ENCODE measurements around the gene KIAA1210.

KIAA1210 gene

DNA sequence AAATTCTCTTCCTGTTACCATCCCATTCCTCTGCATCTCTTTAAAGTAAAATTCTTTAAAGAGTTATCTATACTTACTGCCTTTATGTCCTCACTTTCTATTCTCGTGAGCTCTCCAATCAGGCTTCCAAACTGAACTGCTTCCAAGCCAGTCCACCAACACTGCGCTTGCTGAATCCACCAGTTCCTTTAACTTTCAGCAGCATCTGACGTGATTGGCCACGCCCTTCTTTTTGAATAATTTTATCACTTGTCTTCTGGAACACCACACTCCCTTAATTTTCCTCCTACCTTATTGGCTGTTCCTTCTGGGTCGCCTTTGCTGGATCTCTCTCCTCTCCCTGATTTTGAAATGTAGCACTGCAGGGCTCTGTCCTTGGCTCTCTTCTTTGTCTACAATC, at the start of gene KIAA1210:
Gene KIAA1210, minus strand, starts transcription at position 163 of the 400 bp plus-strand sequence. CDS start 4,170 bp downstream, outside the sequence.
- DNase-seq = no peak

DNA sequence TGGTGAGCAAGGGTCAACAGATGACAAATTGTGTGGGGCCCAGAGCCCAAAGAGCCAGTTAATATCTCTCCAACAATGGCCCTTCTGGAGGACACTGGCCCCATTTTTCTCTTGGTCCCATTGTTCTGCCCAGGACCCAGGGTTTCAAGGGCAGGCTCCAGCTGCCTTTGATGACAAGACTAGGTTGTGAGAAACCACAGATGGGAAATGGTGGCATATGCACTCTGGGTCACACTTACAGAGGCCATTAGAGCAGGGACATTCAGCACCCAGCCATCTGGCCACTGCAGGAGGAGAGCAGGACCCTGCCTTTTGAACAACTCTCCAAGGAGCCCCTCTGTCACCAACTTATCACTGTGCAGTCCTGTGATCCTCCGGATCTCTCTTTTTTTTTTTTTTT, 49.7 kb upstream of the KIAA1210 start:
- DNase-seq = no peak

- no peak for DNase-seq
Observed at GRCh38 chrX:119174900-119175299, 47.3 kb upstream of the KIAA1210 start.

GRCh38 chrX:119168104-119168503, 40.5 kb upstream of the KIAA1210 start:
- no peak for DNase-seq

- no peak for DNase-seq
Observed at GRCh38 chrX:119158226-119158625, 30.6 kb upstream of the KIAA1210 start.

DNA sequence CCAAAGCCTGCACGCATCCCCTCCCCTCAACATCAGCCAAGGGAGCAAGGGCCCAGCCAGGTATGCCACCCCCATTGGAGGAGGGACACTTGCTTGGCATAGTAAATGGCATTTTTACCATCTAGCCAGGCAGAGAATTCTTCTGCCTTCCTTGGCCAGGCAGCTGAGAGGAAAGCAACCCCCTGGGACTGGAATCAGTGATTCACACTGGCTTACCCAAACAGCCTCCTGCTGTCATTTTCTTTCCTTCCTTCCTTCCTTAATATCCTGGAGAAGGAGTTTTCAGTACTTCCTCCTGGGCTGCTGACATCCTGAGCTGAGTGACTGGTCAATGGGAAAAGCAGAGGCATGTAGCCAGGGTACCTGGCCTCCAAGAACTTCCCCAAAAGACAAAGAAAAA, 28.6 kb upstream of the KIAA1210 start:
- DNase-seq = no peak

GRCh38 chrX:119155416-119156035, 27.9 kb upstream of the KIAA1210 start:
- DNase-seq = no peak

- DNase-seq = no peak
Observed at GRCh38 chrX:119151051-119151380, 23.4 kb upstream of the KIAA1210 start.

GRCh38 chrX:119150163-119151050, 22.8 kb upstream of the KIAA1210 start:
- DNase-seq = no peak

DNA sequence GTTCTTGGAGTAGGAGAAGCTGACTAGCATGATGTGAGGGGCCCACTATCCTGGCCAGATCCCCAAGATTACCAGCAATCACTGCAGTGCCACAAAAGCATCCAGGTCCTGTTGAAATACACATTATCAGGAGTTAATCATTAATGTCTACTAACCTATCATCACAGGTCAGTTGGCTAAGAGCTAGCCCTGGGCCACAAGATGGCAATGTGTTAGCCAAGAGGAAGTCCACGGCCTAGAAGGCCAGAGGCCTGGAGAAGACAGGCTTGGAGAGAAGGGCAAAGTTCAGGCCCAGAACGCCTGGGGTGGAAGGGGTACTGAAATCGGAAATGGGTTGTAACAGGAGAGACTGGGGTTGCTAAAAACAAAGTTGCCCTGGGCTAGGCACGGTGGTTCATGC, 19.9 kb upstream of the KIAA1210 start:
- no peak for DNase-seq

- peak in 1 of 2 experiments; percentile 1 for DNase-seq
Observed at GRCh38 chrX:119145241-119145653, 17.6 kb upstream of the KIAA1210 start.

- no peak for DNase-seq
Observed at GRCh38 chrX:119134466-119134865, 6.9 kb upstream of the KIAA1210 start.

GRCh38 chrX:119132961-119133360, 5.3 kb upstream of the KIAA1210 start:
- no peak for DNase-seq

- DNase-seq = no peak
Observed at GRCh38 chrX:119132316-119132715, 4.7 kb upstream of the KIAA1210 start.

GRCh38 chrX:119130911-119131310, 3.3 kb upstream of the KIAA1210 start:
- no peak for DNase-seq

DNA sequence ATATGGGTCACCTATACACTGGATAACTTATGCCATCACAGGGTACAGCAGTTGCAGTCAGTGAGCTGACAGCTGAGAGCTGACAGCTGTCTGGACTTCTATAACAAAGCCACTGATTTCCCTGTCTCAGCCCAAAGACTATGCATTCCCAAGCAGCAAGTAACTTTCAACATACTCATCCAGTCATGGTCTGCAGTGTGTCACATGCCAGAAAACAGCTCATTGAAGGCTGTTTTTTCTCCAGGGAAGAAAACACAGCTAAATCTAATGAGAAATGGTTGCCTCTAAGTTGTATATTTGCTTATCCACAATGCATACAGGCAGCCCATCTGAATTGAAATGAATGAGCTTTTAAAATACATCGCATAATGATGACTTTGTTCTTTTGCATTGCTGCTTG, 6.3 kb downstream of the KIAA1210 start:
- no peak for DNase-seq

DNA sequence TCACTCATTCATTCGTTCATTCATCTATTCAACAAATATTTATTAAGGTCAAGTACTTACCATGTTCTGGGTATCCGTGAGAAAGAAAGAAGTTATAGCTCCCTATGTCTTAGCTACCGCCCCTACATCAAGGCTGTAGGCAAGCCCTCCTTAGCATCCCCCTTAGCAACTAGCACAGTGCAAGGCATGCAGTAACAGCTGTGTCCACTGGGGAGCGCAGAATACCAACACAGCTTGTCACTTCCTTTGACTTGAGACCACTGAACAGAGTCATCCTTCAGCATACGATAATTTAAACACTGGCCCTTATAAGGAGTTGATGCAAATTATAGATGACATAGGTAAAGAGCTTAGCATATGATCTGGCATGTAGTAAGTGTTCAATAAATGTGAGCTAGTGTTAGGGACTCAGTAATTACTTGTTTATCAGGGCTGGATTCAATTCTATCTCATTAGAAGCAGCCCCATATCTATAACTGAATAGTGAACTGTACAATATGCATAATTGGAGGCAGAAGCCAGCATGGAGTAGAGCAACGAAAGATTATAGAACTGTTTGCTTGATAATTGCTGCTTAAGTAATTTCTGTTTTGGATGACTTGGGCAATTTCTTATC, 8.7 kb downstream of the KIAA1210 start:
- DNase-seq = peak; percentile 52 to 56

- no peak for DNase-seq
Observed at GRCh38 chrX:119107206-119107605, 20.4 kb downstream of the KIAA1210 start.

- DNase-seq = no peak
Observed at GRCh38 chrX:119105826-119106225, 21.8 kb downstream of the KIAA1210 start.

GRCh38 chrX:119101168-119101567, 26.4 kb downstream of the KIAA1210 start:
- DNase-seq = no peak

DNA sequence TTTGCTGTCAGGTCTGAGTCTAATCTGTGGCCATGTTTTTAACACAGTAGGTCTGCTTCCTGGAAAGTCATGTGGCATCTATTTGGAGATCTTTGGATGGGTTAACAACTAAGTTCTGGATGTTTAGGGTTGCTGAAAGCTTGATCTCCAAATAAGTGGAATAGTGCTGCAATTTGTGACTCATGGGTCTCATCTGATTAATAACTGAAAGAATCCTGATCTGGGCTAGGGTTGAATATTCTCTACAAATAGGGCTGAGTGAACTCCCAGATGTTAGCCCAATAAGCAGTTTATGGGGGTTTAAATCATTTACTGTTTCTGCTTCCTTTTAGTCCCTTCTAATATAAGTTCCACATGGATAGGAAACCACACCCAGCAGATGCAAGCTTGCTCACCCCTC, 31.7 kb downstream of the KIAA1210 start:
- DNase-seq = no peak

- no peak for DNase-seq
Observed at GRCh38 chrX:119094819-119095218, 32.8 kb downstream of the KIAA1210 start.

- DNase-seq = no peak
Observed at GRCh38 chrX:119093991-119094735, 33.4 kb downstream of the KIAA1210 start.

Data from activated CD4-positive, alpha-beta T cell treated with anti-CD3 and anti-CD28 coated beads, Interleukin-2, amount 50 U/mL, for 48 hours (primary cell).